ENCODE measurements around the gene PTPN9.
A peak's percentile ranks its signal among the peaks of the same experiment; 100 is the strongest.

PTPN9 gene

GRCh38 chr15:75578948-75579920 lies at the start of gene PTPN9:
Gene PTPN9, minus strand, starts transcription at chr15:75579315. Its CDS starts 539 bp downstream, at chr15:75578776.
- Histone ChIP-seq H3K9me3 (no peaks in the 10 kb centered on the region), H3K4me1 (ENCODE audit: control insufficient read depth in 1 of 2, insufficient read depth in 1 of 2, low read depth in 1 of 2, low read length in 1 of 2) (peaks cover 22% of the 10 kb centered on the region in 2 experiments), H3K36me3 (no peaks in the 10 kb centered on the region), H3K4me3 (ENCODE audit: low read depth in 1 of 2, low read length in 1 of 2) (peak within 1 kb of the TSS; percentile 83 to 86), H3K27ac (peak within 1 kb of the TSS; percentile 90), H3K27me3 (no peaks in the 10 kb centered on the region)
- TF ChIP-seq, protein P1, sequence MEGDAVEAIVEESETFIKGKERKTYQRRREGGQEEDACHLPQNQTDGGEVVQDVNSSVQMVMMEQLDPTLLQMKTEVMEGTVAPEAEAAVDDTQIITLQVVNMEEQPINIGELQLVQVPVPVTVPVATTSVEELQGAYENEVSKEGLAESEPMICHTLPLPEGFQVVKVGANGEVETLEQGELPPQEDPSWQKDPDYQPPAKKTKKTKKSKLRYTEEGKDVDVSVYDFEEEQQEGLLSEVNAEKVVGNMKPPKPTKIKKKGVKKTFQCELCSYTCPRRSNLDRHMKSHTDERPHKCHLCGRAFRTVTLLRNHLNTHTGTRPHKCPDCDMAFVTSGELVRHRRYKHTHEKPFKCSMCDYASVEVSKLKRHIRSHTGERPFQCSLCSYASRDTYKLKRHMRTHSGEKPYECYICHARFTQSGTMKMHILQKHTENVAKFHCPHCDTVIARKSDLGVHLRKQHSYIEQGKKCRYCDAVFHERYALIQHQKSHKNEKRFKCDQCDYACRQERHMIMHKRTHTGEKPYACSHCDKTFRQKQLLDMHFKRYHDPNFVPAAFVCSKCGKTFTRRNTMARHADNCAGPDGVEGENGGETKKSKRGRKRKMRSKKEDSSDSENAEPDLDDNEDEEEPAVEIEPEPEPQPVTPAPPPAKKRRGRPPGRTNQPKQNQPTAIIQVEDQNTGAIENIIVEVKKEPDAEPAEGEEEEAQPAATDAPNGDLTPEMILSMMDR (IDR thresholded peaks at IDR 0.05) = peak; percentile 10

- Histone ChIP-seq H3K4me1 (ENCODE audit: control insufficient read depth in 1 of 2, insufficient read depth in 1 of 2, low read depth in 1 of 2, low read length in 1 of 2) (peaks cover 31 to 32% of the 10 kb centered on the region in 2 experiments), H3K36me3 (no peaks in the 10 kb centered on the region), H3K4me3 (ENCODE audit: low read depth in 1 of 2, low read length in 1 of 2) (peak within 1 kb of the TSS; percentile 85 to 91), H3K27ac (peak within 1 kb of the TSS; percentile 91), H3K27me3 (no peaks in the 10 kb centered on the region), H3K9me3 (no peaks in the 10 kb centered on the region)
- TF ChIP-seq, protein P1 (IDR thresholded peaks at IDR 0.05) = peak; percentile 50
Measured at GRCh38 chr15:75625542-75626347, 46.6 kb upstream of the PTPN9 start, which contains the start of gene SNUPN. Gene SNUPN, minus strand, starts transcription at chr15:75625725. Its CDS starts 4,674 bp downstream, at chr15:75621051.

- no peak overlapping the region for H3K4me3 ChIP-seq (ENCODE audit: low read depth in 1 of 2, low read length in 1 of 2)
- H3K4me1 ChIP-seq (ENCODE audit: control insufficient read depth in 1 of 2, insufficient read depth in 1 of 2, low read depth in 1 of 2, low read length in 1 of 2) = peaks cover 35 to 37% of the 10 kb centered on the region in 2 experiments
- H3K36me3 ChIP-seq = peaks cover 6% of the 10 kb centered on the region
- no peaks in the 10 kb centered on the region for H3K9me3 ChIP-seq
- TF ChIP-seq, protein P1 (IDR thresholded peaks at IDR 0.05) = no peak
- H3K27ac ChIP-seq = peak overlapping the region; percentile 41
- H3K27me3 ChIP-seq = no peaks in the 10 kb centered on the region
Measured at GRCh38 chr15:75622505-75622904, 43.4 kb upstream of the PTPN9 start.

- peak overlapping the region; percentile 71 for H3K27ac ChIP-seq
- TF ChIP-seq, protein P1 (IDR thresholded peaks at IDR 0.05) = no peak
- no peaks in the 10 kb centered on the region for H3K27me3 ChIP-seq
- peaks cover 19 to 21% of the 10 kb centered on the region in 2 experiments for H3K4me1 ChIP-seq (ENCODE audit: control insufficient read depth in 1 of 2, insufficient read depth in 1 of 2, low read depth in 1 of 2, low read length in 1 of 2)
- no peaks in the 10 kb centered on the region for H3K9me3 ChIP-seq
- no peak overlapping the region for H3K4me3 ChIP-seq (ENCODE audit: low read depth in 1 of 2, low read length in 1 of 2)
- H3K36me3 ChIP-seq = peaks cover 20% of the 10 kb centered on the region
Measured at GRCh38 chr15:75620841-75621391, 41.8 kb upstream of the PTPN9 start.
